ENCODE results near the gene RSPO3.
A peak's percentile ranks its signal among the peaks of the same experiment; 100 is the strongest.

The RSPO3 gene

DNA sequence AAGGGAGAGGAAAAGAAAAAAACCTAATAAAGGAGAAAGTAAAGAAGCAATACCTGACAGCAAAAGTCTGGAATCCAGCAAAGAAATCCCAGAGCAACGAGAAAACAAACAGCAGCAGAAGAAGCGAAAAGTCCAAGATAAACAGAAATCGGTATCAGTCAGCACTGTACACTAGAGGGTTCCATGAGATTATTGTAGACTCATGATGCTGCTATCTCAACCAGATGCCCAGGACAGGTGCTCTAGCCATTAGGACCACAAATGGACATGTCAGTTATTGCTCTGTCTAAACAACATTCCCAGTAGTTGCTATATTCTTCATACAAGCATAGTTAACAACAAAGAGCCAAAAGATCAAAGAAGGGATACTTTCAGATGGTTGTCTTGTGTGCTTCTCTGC is 77.4 kb downstream of the RSPO3 start:
- Histone ChIP-seq H3K27ac (no peak overlapping the region), H3K4me3 (no peak overlapping the region)
- TF ChIP-seq, protein P1, sequence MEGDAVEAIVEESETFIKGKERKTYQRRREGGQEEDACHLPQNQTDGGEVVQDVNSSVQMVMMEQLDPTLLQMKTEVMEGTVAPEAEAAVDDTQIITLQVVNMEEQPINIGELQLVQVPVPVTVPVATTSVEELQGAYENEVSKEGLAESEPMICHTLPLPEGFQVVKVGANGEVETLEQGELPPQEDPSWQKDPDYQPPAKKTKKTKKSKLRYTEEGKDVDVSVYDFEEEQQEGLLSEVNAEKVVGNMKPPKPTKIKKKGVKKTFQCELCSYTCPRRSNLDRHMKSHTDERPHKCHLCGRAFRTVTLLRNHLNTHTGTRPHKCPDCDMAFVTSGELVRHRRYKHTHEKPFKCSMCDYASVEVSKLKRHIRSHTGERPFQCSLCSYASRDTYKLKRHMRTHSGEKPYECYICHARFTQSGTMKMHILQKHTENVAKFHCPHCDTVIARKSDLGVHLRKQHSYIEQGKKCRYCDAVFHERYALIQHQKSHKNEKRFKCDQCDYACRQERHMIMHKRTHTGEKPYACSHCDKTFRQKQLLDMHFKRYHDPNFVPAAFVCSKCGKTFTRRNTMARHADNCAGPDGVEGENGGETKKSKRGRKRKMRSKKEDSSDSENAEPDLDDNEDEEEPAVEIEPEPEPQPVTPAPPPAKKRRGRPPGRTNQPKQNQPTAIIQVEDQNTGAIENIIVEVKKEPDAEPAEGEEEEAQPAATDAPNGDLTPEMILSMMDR (IDR thresholded peaks at IDR 0.05), result no peak
- DNase-seq (ENCODE audit: low spot score), result no peak

DNA sequence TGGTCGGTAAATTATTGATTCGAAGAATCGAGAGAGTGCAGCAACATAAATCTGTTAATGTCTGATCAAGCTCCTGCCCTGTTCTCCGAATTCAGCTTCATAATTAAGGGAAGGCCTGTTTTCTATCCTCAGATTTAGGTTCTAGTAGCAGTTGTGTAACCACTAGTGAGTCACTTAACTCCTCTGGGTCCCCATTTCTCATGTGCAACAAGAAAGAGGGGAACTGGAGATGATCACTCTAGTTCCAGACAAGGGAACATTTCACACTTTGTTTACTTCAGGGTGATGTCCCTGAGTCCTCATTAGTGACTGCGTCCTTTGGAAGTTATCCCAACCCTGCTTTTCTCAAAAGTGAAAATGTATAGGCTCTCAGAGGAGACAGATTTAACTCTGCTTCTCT is 80.1 kb downstream of the RSPO3 start:
- Histone ChIP-seq H3K4me3 (no peak overlapping the region), H3K27ac (peak overlapping the region in 1 of 2 donors; percentile 60)
- DNase-seq (ENCODE audit: low spot score), result no peak
- TF ChIP-seq, protein P1 (IDR thresholded peaks at IDR 0.05), result no peak

DNA sequence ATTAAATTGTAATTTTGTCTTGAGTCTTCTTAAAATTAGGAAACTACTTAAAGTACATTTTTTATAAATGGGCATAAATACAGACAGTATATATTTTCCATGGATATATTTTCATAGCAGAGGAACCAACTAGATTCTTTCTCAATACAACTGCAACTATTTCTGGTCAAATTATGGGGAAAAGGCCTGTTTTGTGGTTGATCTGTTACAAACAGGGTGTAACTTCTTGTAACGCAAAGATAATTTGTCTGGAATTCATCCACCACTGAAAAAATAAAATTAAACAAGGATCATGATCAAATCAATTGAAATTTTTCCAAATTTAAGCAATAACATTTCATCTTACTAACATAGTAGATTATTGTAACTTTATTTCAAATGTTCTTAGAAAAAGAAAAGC is 81.0 kb downstream of the RSPO3 start:
- TF ChIP-seq, protein P1 (IDR thresholded peaks at IDR 0.05), result no peak
- no peak overlapping the region for H3K27ac ChIP-seq
- no peak for DNase-seq (ENCODE audit: low spot score)
- H3K4me3 ChIP-seq, result no peak overlapping the region

DNA sequence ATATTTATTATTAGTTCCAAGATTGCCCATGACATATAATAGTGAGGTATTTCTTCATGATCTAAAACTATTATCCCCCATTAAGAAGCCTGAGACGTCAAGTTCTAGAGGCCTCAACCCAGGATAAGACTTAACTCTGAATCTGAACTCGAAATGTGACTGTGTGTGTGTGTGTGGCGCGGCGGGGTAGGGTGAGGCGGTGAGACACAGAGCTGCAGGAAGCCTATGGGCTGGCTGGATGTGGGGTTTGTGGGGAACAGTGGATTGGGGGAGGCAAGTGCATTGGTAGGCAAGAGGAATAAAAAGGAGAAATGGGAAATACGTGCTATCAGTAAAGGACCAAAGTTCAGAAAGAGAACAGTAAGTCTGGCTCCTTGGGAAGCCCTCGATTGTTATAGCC is 81.6 kb downstream of the RSPO3 start:
- no peak for DNase-seq (ENCODE audit: low spot score)
- TF ChIP-seq, protein P1 (IDR thresholded peaks at IDR 0.05), result no peak
- no peak overlapping the region for H3K4me3 ChIP-seq
- H3K27ac ChIP-seq, result no peak overlapping the region

DNA sequence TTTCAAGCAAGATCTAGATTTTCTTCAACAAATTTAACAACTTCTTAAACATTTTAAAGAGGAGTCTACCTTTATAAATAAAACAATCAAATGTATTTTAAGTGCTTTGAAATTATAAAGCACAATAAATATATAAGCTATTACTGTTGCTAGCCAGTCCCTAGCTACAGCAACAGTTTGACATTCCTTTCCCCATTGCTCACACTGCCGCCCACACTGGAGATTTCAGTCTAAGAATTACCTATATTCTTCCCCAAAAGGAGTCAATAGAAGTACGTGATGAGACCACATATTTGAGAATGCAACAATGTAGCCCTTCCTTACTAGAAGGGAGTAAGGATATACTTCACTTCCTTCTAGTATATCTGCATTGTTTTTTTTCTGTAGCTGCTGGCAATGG is 82.8 kb downstream of the RSPO3 start:
- H3K4me3 ChIP-seq, result no peak overlapping the region
- no peak overlapping the region for H3K27ac ChIP-seq
- DNase-seq (ENCODE audit: low spot score), result no peak
- TF ChIP-seq, protein P1 (IDR thresholded peaks at IDR 0.05), result no peak

DNA sequence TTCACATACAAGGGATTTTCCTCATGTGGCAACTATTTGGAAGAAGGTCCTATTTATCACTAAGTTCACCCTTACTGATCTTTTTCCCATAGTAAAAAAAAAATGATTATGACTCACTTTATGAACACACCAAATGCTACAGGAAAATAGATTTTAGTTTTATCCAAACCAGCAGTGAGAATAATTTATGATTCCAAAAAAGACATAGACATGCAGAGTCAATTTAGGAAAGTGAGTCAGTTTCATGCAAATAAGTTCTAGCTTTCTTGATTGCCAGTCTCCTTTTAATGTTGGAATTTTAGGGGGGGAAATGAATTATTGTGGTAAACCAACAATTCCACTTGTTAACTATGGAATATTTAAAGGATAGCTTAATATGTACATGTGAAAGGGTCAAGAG is 84.2 kb downstream of the RSPO3 start:
- Histone ChIP-seq H3K27ac (no peak overlapping the region), H3K4me3 (no peak overlapping the region)
- TF ChIP-seq, protein P1 (IDR thresholded peaks at IDR 0.05), result no peak
- DNase-seq (ENCODE audit: low spot score), result no peak

DNA sequence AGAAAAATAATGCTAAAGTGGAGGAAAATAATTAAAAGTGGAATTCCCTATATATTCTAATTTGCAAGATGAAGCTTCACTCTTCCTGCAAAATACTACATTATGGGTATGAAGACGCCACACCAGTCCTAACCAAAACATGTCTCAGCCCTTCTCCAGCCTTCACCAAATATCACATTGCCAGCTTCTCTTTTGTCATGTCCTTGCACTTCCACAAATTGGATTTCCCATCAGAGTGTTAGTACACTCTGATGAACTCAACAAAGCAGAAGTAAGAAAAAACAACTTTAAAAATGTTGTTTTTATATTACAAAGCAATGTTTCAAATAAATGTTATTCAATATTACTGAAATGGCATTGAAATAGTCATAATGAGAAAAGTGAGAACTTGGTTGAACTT is 85.8 kb downstream of the RSPO3 start:
- no peak for DNase-seq (ENCODE audit: low spot score)
- TF ChIP-seq, protein P1 (IDR thresholded peaks at IDR 0.05), result no peak
- Histone ChIP-seq H3K27ac (no peak overlapping the region), H3K4me3 (no peak overlapping the region)

Data from coronary artery (tissue), 2 donors.